Measurements from ENCODE around the gene LAMA2.

DNA sequence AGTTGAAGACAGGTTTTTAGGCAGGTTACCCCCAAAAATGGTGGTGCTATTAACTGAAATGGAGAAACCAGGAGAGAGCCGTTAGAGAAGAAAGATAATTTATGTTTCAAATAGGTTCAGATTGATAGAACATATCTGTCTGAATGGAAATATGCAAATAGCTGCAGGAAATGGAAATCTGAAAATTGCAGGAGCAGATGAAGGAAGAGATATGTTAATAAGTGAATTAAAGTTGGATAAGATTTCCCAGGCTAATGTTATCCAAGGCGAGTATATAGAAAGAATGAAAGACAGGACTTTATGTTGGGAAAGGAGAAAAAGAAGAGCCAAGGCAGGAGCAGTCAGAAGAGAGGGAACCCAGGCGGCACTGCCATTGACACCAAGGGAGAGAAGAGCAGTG, 461.4 kb downstream of the LAMA2 start:
- TF ChIP-seq POLR2A (IDR thresholded peaks at IDR 0.05; ENCODE audit: low read length): no peak
- TF ChIP-seq GATA1 (IDR thresholded peaks at IDR 0.05; ENCODE audit: low read depth, low read length): no peak

Data from erythroblast (primary cell).